GM19099 (cell line): ENCODE measurements around the gene FBXW12.

Source experiments
- POLR2A ChIP-seq: IDR thresholded peaks from 3 replicates; pipeline ENCODE4 v1.6.1; 2011; ENCODE audit warnings: low read depth; ENCODE audit not compliant: insufficient read length; ENCODE audit errors: extremely low read depth

Gene FBXW12

GRCh38 chr3:48414376-48415250 lies 42.6 kb downstream of the FBXW12 start:
- no peak for TF ChIP-seq POLR2A

- no peak for TF ChIP-seq POLR2A
Observed at GRCh38 chr3:48415251-48415953, 43.4 kb downstream of the FBXW12 start.

GRCh38 chr3:48416091-48416505 lies 44.1 kb downstream of the FBXW12 start:
- TF ChIP-seq POLR2A: no peak

GRCh38 chr3:48416546-48416945 lies 44.5 kb downstream of the FBXW12 start:
- TF ChIP-seq POLR2A: no peak

- no peak for TF ChIP-seq POLR2A
Observed at GRCh38 chr3:48417529-48418108, 45.6 kb downstream of the FBXW12 start.

- no peak for TF ChIP-seq POLR2A
Observed at GRCh38 chr3:48418140-48418539, 46.1 kb downstream of the FBXW12 start.

- no peak for TF ChIP-seq POLR2A
Observed at GRCh38 chr3:48418651-48419050, 46.6 kb downstream of the FBXW12 start.

- no peak for TF ChIP-seq POLR2A
Observed at GRCh38 chr3:48419149-48419548, 47.1 kb downstream of the FBXW12 start.

GRCh38 chr3:48419597-48419996 lies 47.6 kb downstream of the FBXW12 start:
- TF ChIP-seq POLR2A: no peak

- TF ChIP-seq POLR2A: no peak
Observed at GRCh38 chr3:48420561-48420960, 48.5 kb downstream of the FBXW12 start.

- TF ChIP-seq POLR2A: no peak
Observed at GRCh38 chr3:48422272-48422671, 50.3 kb downstream of the FBXW12 start.

- no peak for TF ChIP-seq POLR2A
Observed at GRCh38 chr3:48422681-48423080, 50.7 kb downstream of the FBXW12 start.

GRCh38 chr3:48423241-48423882 lies 51.3 kb downstream of the FBXW12 start:
- TF ChIP-seq POLR2A: no peak

- TF ChIP-seq POLR2A: no peak
Observed at GRCh38 chr3:48423883-48424695, 52.1 kb downstream of the FBXW12 start.
